ENCODE measurements around the gene SUN2. TPM values are rescaled to one million over a fixed set of nuclear protein-coding genes. Genes with fewer than 3 reads are reported as not detected.

The SUN2 gene
- total and polyA plus RNA-seq, 2 of the 13 experiments (the other 11 are each of a cell fraction or from before 2014, with no cell fraction given) = 45.6 to 56.6 TPM

- TF ChIP-seq FOXP1 (IDR thresholded peaks at IDR 0.05) (no peak), FOXP1 (CRISPR knock-in tag; IDR thresholded peaks at IDR 0.05) (no peak), MLLT10 (CRISPR knock-in tag; IDR thresholded peaks at IDR 0.05) (no peak), MED13 (CRISPR knock-in tag; IDR thresholded peaks at IDR 0.05) (0 out of 2 replicates have a peak, but pooled peaks have one; percentile 26), NR2F1 (CRISPR knock-in tag; IDR thresholded peaks at IDR 0.05) (no peak), DR1 (CRISPR knock-in tag; IDR thresholded peaks at IDR 0.05) (no peak), ZNF761 (CRISPR knock-in tag; conservative IDR thresholded peaks at IDR 0.05) (no peak), TCF12 (IDR thresholded peaks at IDR 0.05) (no peak), TCF12 (CRISPR knock-in tag; IDR thresholded peaks at IDR 0.05) (no peak), ZNF326 (CRISPR knock-in tag; IDR thresholded peaks at IDR 0.05; ENCODE audit: borderline replicate concordance) (no peak), ZNF251 (CRISPR knock-in tag; IDR thresholded peaks at IDR 0.05) (no peak), ZSCAN25 (CRISPR knock-in tag; IDR thresholded peaks at IDR 0.05) (no peak), ZNF883 (CRISPR knock-in tag; IDR thresholded peaks at IDR 0.05; ENCODE audit: not compliant biosample characterization) (peak; percentile 50), ZNF816 (CRISPR knock-in tag; IDR thresholded peaks at IDR 0.05; ENCODE audit: borderline replicate concordance) (no peak), ZNF839 (CRISPR knock-in tag; IDR thresholded peaks at IDR 0.05; ENCODE audit: borderline replicate concordance) (no peak), NR1H2 (CRISPR knock-in tag; IDR thresholded peaks at IDR 0.05; ENCODE audit: borderline replicate concordance, low read depth) (no peak), GZF1 (CRISPR knock-in tag; IDR thresholded peaks at IDR 0.05) (no peak), ZNF253 (CRISPR knock-in tag; IDR thresholded peaks at IDR 0.05; ENCODE audit: borderline replicate concordance) (no peak), ZNF431 (CRISPR knock-in tag; IDR thresholded peaks at IDR 0.05; ENCODE audit: borderline replicate concordance, low read depth) (no peak), MZF1 (CRISPR knock-in tag; IDR thresholded peaks at IDR 0.05; ENCODE audit: borderline replicate concordance) (no peak), ZSCAN29 (CRISPR knock-in tag; conservative IDR thresholded peaks at IDR 0.05) (no peak), KAT7 (CRISPR knock-in tag; IDR thresholded peaks at IDR 0.05; ENCODE audit: borderline replicate concordance) (peak; percentile 37; the same call in 1 of the 2 replicates), AHR (CRISPR knock-in tag; IDR thresholded peaks at IDR 0.05) (no peak), TOPORS (CRISPR knock-in tag; IDR thresholded peaks at IDR 0.05) (no peak), HMG20B (CRISPR knock-in tag; conservative IDR thresholded peaks at IDR 0.05) (0 out of 2 replicates have a peak, but pooled peaks have one; percentile 10), ZNF557 (CRISPR knock-in tag; IDR thresholded peaks at IDR 0.05) (no peak), RBAK (CRISPR knock-in tag; IDR thresholded peaks at IDR 0.05) (no peak), TGIF2 (CRISPR knock-in tag; IDR thresholded peaks at IDR 0.05) (no peak), ATRX (CRISPR knock-in tag; IDR thresholded peaks at IDR 0.05; ENCODE audit: borderline replicate concordance) (no peak), ZSCAN21 (CRISPR knock-in tag; IDR thresholded peaks at IDR 0.05; ENCODE audit: borderline replicate concordance) (peak; percentile 39; the same call in 1 of the 2 replicates), FUBP1 (CRISPR knock-in tag; IDR thresholded peaks at IDR 0.05; ENCODE audit: borderline replicate concordance) (no peak), MYNN (CRISPR knock-in tag; IDR thresholded peaks at IDR 0.05; ENCODE audit: low read depth) (no peak), RBM22 (optimal IDR thresholded peaks at IDR 0.05; ENCODE audit: low read length) (no peak)
These were observed 49.5 kb downstream of the SUN2 start (continued) for GRCh38 chr22:38706101-38706900.

Measured in HepG2 (cell line).